Dedifferentiated amniotic fluid mesenchymal stem cell (primary cell): Measurements from ENCODE around the gene IP6K2.

Experiments used
- DNase-seq: peaks from one replicate; pipeline ENCODE4 v3.0.0-alpha.2; 2016; ENCODE audit errors: extremely low spot score

Gene IP6K2

DNA sequence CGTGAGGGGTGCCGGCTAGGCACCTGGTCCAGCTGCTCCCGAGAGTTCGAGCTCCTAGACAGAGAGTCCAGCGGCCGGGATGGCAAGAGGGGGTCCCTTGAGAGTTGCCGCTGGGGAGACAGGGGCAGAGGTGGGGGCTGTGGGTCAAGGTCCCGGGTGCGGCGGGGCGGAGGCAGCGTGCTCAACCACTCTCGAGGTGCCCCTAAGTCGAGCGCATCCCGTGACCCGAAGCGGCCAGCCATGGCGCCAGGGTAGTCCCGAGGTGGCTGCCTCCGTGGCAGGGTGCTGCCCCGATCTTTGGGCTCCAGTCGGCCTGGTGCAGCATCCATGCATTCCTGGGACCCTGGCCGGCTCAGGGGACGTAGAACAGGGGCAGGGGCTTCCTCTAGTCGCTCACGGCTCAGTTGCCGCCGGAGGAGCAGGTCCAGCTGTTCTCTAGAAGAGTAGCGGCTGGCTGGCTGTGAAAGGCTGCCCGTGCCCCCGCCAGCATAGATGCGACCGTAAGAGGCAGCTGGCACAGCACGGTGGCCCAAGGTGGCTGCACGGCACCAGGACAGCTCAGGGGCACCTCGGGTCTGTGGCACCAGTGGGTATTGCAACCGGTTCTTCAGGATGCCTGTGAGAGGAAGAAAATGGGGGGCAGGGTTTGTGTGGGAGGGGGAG lies 76.9 kb downstream of the IP6K2 start:
- no peak for DNase-seq
